Dendritic cell treated with granulocyte-macrophage colony-stimulating factor and Interleukin-4, amounts not matched to agents 40 ng/mL and 50 ng/mL, for 4 days (primary cell): ENCODE measurements around the gene CDCA4.
"Not testable (repeated sequence)": the region's sequence is repeated elsewhere in the genome, so short reads cannot be mapped to it uniquely, and the experiment has no call there.

Source experiments
- H3K27ac Mint-ChIP-seq: one replicate; pipeline ENCODE4 v1.8.0; 2022; ENCODE audit warnings: mild to moderate bottlenecking, mixed read lengths
- H3K27me3 Mint-ChIP-seq: one replicate; pipeline ENCODE4 v1.8.0; 2022; ENCODE audit warnings: mild to moderate bottlenecking, mixed read lengths
- H3K36me3 Mint-ChIP-seq: one replicate; pipeline ENCODE4 v1.8.0; 2022; ENCODE audit warnings: low read depth, mixed read lengths
- H3K4me1 Mint-ChIP-seq: one replicate; pipeline ENCODE4 v1.8.0; 2022; ENCODE audit warnings: low read depth, mixed read lengths
- H3K4me3 Mint-ChIP-seq: one replicate; pipeline ENCODE4 v1.8.0; 2022; ENCODE audit warnings: mild to moderate bottlenecking, moderate library complexity, mixed read lengths
- H3K9me3 Mint-ChIP-seq: one replicate; pipeline ENCODE4 v1.8.0; 2022; ENCODE audit warnings: mixed read lengths
- intact Hi-C: fragments of 100-400 bp; cut with micrococcal nuclease; formaldehyde crosslinking; loops from one replicate; pipeline ENCODE4 v1.15.0; 2022

The CDCA4 gene

GRCh38 chr14:105034315-105035039 is 13.6 kb upstream of the CDCA4 start:
- intact Hi-C loops = no loop called here
- Mint-ChIP-seq H3K27me3 (peaks cover 9% of the 10 kb centered on the region), H3K9me3 (no peaks in the 10 kb centered on the region), H3K4me3 (no peak overlapping the region), H3K27ac (peak overlapping the region; percentile 71), H3K4me1 (peaks cover 13% of the 10 kb centered on the region), H3K36me3 (no peaks in the 10 kb centered on the region)

DNA sequence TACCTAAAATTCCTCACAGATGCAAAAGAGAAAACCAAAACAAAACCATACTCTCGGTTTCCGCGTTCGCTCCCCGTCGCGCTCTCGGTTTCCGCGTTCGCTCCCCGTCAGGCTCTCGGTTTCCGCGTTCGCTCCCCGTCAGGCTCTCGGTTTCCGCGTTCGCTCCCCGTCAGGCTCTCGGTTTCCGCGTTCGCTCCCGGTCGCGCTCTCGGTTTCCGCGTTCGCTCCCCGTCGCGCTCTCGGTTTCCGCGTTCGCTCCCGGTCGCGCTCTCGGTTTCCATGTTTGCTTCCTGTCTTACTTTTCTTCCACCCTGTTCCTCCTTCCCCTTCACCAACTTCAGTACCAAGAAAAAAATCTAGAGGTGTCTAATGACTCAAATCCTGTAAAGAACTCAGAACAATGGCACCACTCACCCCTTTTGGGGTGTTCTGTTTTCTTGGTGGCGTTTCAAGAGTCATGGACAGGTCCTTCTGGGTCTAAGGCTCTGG is 12.6 kb upstream of the CDCA4 start:
- Mint-ChIP-seq H3K27ac (peak overlapping the region; percentile 71), H3K4me3 (peak overlapping the region; percentile 74), H3K4me1 (peaks cover 13% of the 10 kb centered on the region)
- H3K36me3 Mint-ChIP-seq, intact Hi-C loops, H3K27me3 Mint-ChIP-seq, H3K9me3 Mint-ChIP-seq: not testable (repeated sequence)

- H3K36me3 Mint-ChIP-seq, H3K27ac Mint-ChIP-seq, intact Hi-C loops, H3K4me3 Mint-ChIP-seq, H3K27me3 Mint-ChIP-seq, H3K9me3 Mint-ChIP-seq: not testable (repeated sequence)
- peaks cover 13% of the 10 kb centered on the region for H3K4me1 Mint-ChIP-seq
These were observed 11.6 kb upstream of the CDCA4 start for GRCh38 chr14:105032451-105032901.

- Mint-ChIP-seq H3K4me1 (peaks cover 19% of the 10 kb centered on the region), H3K27me3 (peaks cover 7% of the 10 kb centered on the region), H3K36me3 (no peaks in the 10 kb centered on the region), H3K9me3 (no peaks in the 10 kb centered on the region), H3K27ac (no peak overlapping the region), H3K4me3 (no peak overlapping the region)
- intact Hi-C loops = no loop called here
These were observed 10.0 kb upstream of the CDCA4 start for GRCh38 chr14:105030836-105031396.

- Mint-ChIP-seq H3K27ac (no peak overlapping the region), H3K4me3 (no peak overlapping the region), H3K9me3 (no peaks in the 10 kb centered on the region), H3K4me1 (peaks cover 22% of the 10 kb centered on the region), H3K27me3 (peaks cover 7% of the 10 kb centered on the region), H3K36me3 (no peaks in the 10 kb centered on the region)
- intact Hi-C loops = no loop called here
These were observed 9.3 kb upstream of the CDCA4 start for GRCh38 chr14:105030194-105030593.

- Mint-ChIP-seq H3K36me3 (no peaks in the 10 kb centered on the region), H3K4me3 (no peak overlapping the region), H3K9me3 (no peaks in the 10 kb centered on the region), H3K27ac (no peak overlapping the region), H3K4me1 (peaks cover 24% of the 10 kb centered on the region), H3K27me3 (peaks cover 7% of the 10 kb centered on the region)
- intact Hi-C loops = no loop called here
These were observed 8.5 kb upstream of the CDCA4 start for GRCh38 chr14:105029402-105029801.

DNA sequence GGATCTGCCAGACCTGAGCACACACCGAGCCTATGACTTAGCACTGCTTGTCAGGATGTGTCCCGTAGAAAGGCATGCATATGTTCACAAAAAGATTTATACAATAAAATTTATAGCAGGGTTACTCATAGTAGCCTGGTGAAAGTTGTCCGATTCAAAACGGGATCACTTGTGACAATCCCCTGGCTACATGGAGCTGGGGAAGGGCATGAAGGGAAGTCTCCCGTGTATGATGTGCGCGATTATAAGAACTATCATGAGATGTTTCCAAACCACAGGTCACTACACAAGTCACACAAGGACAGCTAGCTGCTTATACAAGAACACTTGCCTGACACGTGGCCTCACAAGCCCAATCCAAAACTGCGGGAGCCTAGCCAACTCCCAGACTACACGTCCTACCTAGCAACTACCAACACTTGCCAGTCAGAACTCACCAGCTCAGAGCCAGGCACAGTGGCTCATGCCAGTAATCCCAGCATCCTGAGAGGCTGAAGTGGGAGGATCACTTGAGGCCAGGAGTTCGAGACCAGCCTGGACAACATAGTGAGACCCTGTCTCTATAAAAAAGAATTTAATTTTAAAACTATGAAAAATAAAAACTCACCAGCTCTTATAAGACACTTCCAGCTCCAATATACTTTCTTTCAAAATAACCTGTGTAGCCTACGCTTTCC is 7.5 kb upstream of the CDCA4 start:
- peaks cover 14% of the 10 kb centered on the region for H3K4me1 Mint-ChIP-seq
- intact Hi-C loops = no loop called here
- H3K27ac Mint-ChIP-seq = no peak overlapping the region
- H3K4me3 Mint-ChIP-seq = no peak overlapping the region
- peaks cover 5% of the 10 kb centered on the region for H3K27me3 Mint-ChIP-seq
- no peaks in the 10 kb centered on the region for H3K36me3 Mint-ChIP-seq
- no peaks in the 10 kb centered on the region for H3K9me3 Mint-ChIP-seq

DNA sequence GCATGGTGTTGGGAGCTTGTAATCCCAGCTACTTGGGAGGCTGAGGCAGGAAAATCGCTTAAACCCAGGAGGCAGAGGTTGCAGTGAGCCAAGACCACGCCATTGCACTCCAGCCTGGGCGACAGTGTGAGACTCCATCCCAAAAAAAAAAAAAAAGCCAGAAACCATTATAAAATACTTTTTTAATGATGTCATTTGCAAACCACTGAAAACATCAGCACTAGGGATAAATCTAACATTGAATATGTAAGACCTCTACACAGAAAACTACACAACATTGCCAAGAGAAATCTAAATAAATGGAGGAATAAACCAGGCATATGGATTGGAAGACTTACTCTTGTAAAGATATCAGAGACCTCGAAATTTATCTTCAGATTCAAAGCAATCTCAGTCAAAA is 6.8 kb upstream of the CDCA4 start:
- intact Hi-C loops, H3K9me3 Mint-ChIP-seq, H3K27ac Mint-ChIP-seq, H3K27me3 Mint-ChIP-seq, H3K36me3 Mint-ChIP-seq, H3K4me3 Mint-ChIP-seq: not testable (repeated sequence)
- peaks cover 17% of the 10 kb centered on the region for H3K4me1 Mint-ChIP-seq

DNA sequence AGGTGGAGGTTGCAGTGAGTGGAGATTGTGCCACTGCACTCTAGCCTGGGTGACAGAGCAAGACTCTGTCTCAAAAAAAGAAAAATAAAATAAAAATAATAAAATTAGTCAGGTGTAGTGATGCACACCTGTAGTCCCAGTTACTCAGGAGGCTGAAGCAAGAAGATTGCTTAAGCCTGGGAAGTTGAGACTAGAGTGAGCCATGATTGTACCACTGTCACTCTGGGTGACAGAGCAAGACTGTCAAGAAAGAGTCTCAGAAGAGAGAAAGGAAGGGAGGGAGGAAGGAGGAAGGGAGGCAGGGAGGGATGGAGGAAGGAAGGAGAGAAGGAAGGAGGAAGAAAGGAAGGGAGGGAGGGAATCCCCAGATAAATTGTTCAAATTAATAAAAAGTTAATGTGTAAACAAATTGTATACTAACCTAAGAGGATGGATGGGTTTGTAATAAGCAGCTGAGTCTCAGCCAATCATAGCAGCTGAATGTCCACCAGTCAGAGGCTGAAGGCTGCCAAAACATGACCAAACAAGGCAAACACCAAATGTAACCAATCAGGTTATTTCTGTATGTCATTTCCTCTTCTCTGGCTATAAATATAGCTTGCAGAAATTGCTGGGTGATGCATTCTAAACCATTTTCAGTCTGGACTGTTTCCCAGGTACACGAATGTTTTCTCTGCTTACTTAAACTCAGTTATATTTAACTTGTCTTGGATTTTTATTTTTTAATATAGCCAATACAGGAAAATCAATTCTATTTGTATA is 6.1 kb upstream of the CDCA4 start:
- intact Hi-C loops = no loop called here
- Mint-ChIP-seq H3K36me3 (no peaks in the 10 kb centered on the region), H3K27ac (no peak overlapping the region), H3K27me3 (peaks cover 5% of the 10 kb centered on the region), H3K9me3 (no peaks in the 10 kb centered on the region), H3K4me3 (no peak overlapping the region), H3K4me1 (peaks cover 21% of the 10 kb centered on the region)

DNA sequence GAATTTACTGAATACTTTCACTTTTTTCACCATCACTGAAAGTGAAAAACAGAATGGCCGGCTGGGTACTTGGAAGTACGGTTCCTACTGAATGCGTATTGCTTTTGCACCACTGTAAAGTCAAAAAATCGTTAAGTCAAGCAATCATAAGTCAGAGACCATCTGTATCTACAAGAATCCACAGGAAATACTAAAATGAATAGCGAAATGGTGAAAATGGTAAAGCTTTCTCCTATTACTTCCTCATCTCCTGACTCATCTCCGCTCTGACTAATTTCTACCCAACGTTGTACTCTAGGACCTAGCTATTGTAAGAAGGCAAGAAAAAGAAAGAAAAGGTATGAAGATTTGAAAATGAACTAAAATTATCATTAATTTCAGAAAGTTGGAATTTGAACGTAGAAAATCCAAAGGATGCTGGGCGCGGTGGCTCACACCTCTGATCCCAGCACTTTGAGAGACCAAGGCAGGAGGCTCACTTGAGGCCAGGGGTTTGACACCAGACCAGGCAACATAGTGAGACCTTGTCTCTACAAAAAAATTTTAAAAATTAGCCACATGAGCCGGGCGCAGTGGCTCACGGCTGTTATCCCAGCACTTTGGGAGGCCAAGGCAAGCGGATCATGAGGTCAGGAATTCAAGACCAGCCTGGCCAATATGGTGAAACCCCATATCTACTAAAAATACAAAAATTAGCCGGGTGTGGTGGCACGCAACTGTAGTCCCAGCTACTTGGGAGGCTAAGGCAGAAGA is 5.3 kb upstream of the CDCA4 start:
- H3K36me3 Mint-ChIP-seq = no peaks in the 10 kb centered on the region
- H3K4me1 Mint-ChIP-seq = peaks cover 28% of the 10 kb centered on the region
- peak overlapping the region; percentile 26 for H3K4me3 Mint-ChIP-seq
- H3K27me3 Mint-ChIP-seq = peaks cover 1% of the 10 kb centered on the region
- H3K27ac Mint-ChIP-seq = peak overlapping the region; percentile 51
- intact Hi-C loops = no loop called here
- no peaks in the 10 kb centered on the region for H3K9me3 Mint-ChIP-seq

- Mint-ChIP-seq H3K4me3 (no peak overlapping the region), H3K27me3 (no peaks in the 10 kb centered on the region), H3K9me3 (no peaks in the 10 kb centered on the region), H3K27ac (peak overlapping the region; percentile 60), H3K4me1 (peaks cover 28% of the 10 kb centered on the region), H3K36me3 (no peaks in the 10 kb centered on the region)
- intact Hi-C loops = no loop called here
These were observed 4.5 kb upstream of the CDCA4 start for GRCh38 chr14:105025429-105025828.

- Mint-ChIP-seq H3K4me1 (peaks cover 42% of the 10 kb centered on the region), H3K27me3 (no peaks in the 10 kb centered on the region), H3K27ac (peak overlapping the region; percentile 60), H3K4me3 (no peak overlapping the region), H3K9me3 (no peaks in the 10 kb centered on the region), H3K36me3 (no peaks in the 10 kb centered on the region)
- intact Hi-C loops = loop anchor here (5.0 kb wide), 1 partner anchor 272 kb away; the partner anchor contains the start of gene SIVA1
These were observed 3.1 kb upstream of the CDCA4 start for GRCh38 chr14:105023791-105024480.

- H3K27me3 Mint-ChIP-seq = no peaks in the 10 kb centered on the region
- intact Hi-C loops = loop anchor here (5.0 kb wide), 1 partner anchor 271 kb away; the partner anchor contains the start of gene SIVA1
- no peak overlapping the region for H3K4me3 Mint-ChIP-seq
- H3K9me3 Mint-ChIP-seq = no peaks in the 10 kb centered on the region
- H3K36me3 Mint-ChIP-seq = no peaks in the 10 kb centered on the region
- peaks cover 49% of the 10 kb centered on the region for H3K4me1 Mint-ChIP-seq
- H3K27ac Mint-ChIP-seq = peak overlapping the region; percentile 22
These were observed 2.3 kb upstream of the CDCA4 start for GRCh38 chr14:105023144-105023543.
